Ectodermal cell (in vitro differentiated cells): Measurements from ENCODE around the gene APOL2.
"Not testable (repeated sequence)": the region's sequence is repeated elsewhere in the genome, so short reads cannot be mapped to it uniquely, and the experiment has no call there.

ENCODE experiments used
- H3K27ac ChIP-seq: 2 replicates; pipeline ENCODE4 v1.7.0; 2013; ENCODE audit warnings: mild to moderate bottlenecking, low read depth, low read length; ENCODE audit not compliant: insufficient read depth, poor library complexity, severe bottlenecking
- H3K27me3 ChIP-seq: 2 replicates; pipeline ENCODE4 v1.7.0; 2013; ENCODE audit warnings: mild to moderate bottlenecking, low read length; ENCODE audit not compliant: insufficient read depth, control insufficient read depth, poor library complexity, severe bottlenecking
- H3K36me3 ChIP-seq: one replicate; pipeline ENCODE4 v1.7.0; 2013; ENCODE audit warnings: low read length; ENCODE audit not compliant: control insufficient read depth, insufficient read depth
- H3K4me1 ChIP-seq: one replicate; pipeline ENCODE4 v1.7.0; 2013; ENCODE audit warnings: low read length; ENCODE audit not compliant: control insufficient read depth, insufficient read depth
- H3K4me3 ChIP-seq: 2 replicates; pipeline ENCODE4 v1.7.0; 2013; ENCODE audit warnings: low read depth, low read length, control low read depth; ENCODE audit not compliant: insufficient read depth
- H3K9me3 ChIP-seq: 2 replicates; pipeline ENCODE4 v1.7.0; 2013; ENCODE audit warnings: mild to moderate bottlenecking, low read length, moderate library complexity; ENCODE audit not compliant: control insufficient read depth
- WGBS, 2 experiments: methylation state at CpG; one replicate each; pipeline ENCODE4 v1.1.7; 2013; ENCODE audit warnings: missing lambda C conversion rate in 2 of 2; 5-methylcytosine and 5-hydroxymethylcytosine counted together

Gene APOL2

DNA sequence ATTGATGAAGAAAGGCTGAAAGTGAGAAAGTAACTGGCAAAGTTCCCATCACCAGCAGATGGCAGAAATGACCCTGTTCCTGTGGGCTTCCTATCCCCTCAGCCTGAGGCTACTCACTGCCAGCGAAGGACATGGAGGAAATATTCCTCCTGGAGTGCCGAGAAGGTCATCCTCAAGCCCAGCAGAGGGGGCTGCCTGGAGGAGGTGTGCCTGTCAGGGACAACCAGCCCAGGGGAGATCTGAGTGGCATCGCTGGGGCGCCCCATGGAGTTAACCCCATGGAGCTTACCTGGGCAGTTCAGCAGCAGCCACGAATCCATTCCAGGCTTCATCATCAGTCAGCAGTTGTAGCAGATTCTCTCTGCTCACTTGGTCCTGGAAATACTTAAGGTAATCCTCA is 8.3 kb downstream of the APOL2 start:
- not testable (repeated sequence) for H3K36me3 ChIP-seq, H3K9me3 ChIP-seq, H3K4me1 ChIP-seq, H3K27me3 ChIP-seq, H3K4me3 ChIP-seq, H3K27ac ChIP-seq
- WGBS, 2 experiments, result 75 to 77% methylated on average over 5 of the region's 5 CpGs

DNA sequence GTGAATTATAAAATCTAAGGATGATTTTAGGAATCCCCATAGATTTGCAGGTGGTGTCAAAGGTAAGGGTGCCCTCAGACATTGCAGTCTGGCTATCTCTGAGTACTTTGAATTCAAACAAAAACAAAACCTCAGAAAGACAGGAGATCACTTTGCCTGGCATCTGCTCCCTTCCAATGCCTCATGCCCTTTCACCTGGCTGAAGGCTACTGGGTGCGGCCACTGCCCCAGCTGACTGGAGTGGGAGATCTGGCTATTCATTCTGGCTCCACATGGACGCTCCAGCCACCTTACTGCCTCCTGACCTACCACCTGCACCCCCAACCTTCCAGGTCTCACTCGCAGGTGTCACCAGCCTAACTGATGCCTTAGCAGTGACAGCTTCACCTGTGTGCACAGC is 9.7 kb downstream of the APOL2 start:
- not testable (repeated sequence) for H3K4me3 ChIP-seq, H3K36me3 ChIP-seq, H3K9me3 ChIP-seq, H3K4me1 ChIP-seq, H3K27ac ChIP-seq, H3K27me3 ChIP-seq
- 68 to 78% methylated on average over 2 to 3 of the region's 3 CpGs for WGBS, 2 experiments

DNA sequence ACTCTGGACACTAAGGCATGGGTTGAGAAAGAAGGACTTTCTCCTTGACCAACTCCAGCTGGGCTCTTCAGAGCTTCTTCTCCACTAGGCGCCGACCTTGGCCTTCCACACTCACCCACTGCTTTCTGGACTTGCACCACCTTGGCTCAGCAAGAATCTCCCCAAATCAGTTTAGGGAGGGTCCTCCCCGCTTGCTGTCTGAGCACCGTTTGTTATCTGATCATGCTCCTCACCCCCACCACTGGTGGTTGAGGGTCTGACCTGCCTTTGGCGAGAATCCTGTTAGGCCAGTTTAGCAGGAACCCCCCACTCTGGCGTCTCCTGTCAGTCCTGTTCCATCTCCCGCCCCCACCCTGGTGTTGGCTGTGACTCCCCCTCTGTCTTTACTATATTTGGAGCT is 10.4 kb downstream of the APOL2 start:
- 93% methylated on average over 7 of the region's 7 CpGs for WGBS, 2 experiments
- Histone ChIP-seq H3K9me3 (no peaks in the 10 kb centered on the region), H3K4me3 (no peak overlapping the region), H3K27ac (no peak overlapping the region), H3K36me3 (no peaks in the 10 kb centered on the region), H3K27me3 (no peaks in the 10 kb centered on the region), H3K4me1 (no peaks in the 10 kb centered on the region)

DNA sequence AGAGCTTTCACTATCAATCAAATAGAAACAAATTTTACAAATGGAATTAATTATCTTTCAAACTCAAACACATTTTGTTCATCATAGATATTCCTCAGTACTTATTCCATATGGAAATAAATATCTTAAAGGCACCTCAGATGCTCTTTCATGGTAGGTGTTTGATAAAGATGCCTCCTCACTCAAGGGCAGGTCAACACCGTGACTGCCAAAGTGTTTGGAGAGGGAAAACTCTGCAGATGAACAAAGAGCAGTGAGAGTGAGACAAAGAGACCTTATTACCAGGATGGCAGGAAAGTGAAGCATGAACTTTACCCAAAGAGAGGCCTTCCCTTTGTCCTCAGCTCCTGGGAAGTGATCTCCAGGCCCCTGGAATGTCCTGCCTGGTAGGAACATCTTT is 11.0 kb downstream of the APOL2 start:
- 100% methylated on average over 1 of the region's 1 CpG; no CpG with 5 or more reads in 1 of the 2 experiments for WGBS, 2 experiments

DNA sequence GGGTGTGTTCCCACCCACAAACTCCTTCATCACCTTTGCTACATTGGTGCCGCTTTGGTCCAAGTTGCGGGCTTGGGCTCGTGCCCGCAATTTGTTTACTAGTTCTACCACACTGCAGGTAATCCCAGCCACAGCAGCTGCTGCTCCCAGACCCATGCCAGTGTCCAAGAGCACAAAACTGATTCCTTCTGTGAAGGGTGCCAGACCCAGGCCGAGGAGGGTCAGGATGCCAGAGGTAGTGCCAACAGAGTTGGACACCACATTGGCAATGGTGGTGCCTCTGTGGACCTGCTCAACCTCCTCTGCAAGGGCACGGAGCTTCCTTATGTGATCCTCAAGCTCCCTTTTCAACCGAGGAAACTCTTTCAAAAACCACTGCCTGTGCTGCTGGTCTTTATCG is 11.5 kb downstream of the APOL2 start:
- H3K27me3 ChIP-seq, result no peaks in the 10 kb centered on the region
- no peaks in the 10 kb centered on the region for H3K36me3 ChIP-seq
- no peak overlapping the region for H3K27ac ChIP-seq
- 87 to 88% methylated on average over 8 of the region's 8 CpGs for WGBS, 2 experiments
- no peaks in the 10 kb centered on the region for H3K9me3 ChIP-seq
- no peaks in the 10 kb centered on the region for H3K4me1 ChIP-seq
- no peak overlapping the region for H3K4me3 ChIP-seq

More for the DNA sequence above, 11.0 kb downstream of the APOL2 start:
- H3K9me3 ChIP-seq, H3K27me3 ChIP-seq, H3K4me1 ChIP-seq, H3K4me3 ChIP-seq, H3K27ac ChIP-seq, H3K36me3 ChIP-seq: not testable (repeated sequence)

DNA sequence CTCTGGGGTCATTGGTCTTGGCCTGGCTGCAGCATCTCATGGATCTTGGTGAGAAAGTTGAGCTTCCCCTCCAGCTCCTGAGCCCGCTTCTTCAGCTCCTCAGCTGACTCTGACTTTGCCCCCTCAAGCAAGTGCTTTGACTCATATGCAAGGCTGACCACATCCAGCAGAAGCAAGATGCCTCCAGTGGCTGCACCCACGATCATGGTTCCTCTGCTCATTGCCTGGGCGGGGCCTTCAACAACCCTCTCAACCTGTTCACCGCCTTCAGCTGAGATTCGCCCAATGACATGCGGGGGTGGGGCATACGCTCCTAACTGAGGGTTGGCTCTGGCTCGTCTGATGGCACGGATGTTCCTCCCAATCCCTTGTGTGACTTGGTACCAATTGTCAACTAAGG is 11.9 kb downstream of the APOL2 start:
- Histone ChIP-seq H3K27me3 (no peaks in the 10 kb centered on the region), H3K9me3 (no peaks in the 10 kb centered on the region), H3K4me1 (no peaks in the 10 kb centered on the region), H3K4me3 (no peak overlapping the region), H3K27ac (no peak overlapping the region), H3K36me3 (no peaks in the 10 kb centered on the region)
- WGBS, 2 experiments, result 92 to 95% methylated on average over 9 of the region's 9 CpGs

DNA sequence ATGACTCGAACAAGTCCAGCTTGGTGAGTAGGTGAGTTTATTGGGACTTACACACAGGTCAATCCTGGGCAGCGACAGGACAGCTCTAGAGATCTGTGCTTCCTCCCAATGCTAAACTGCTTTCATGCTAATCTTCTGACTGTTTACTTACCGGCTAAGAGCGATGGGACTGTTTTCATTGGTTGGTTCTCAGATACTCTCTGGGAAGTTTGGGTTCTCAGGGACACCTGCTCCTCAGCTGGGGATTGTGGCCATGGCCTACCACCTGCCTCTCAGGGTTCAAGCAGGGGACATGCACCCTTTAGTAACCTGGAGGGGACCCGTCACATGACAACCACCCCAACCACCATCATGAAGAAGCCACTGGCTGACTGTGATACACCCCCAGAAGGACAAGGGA is 13.1 kb downstream of the APOL2 start:
- no peaks in the 10 kb centered on the region for H3K4me1 ChIP-seq
- no peaks in the 10 kb centered on the region for H3K36me3 ChIP-seq
- 94 to 97% methylated on average over 4 to 5 of the region's 5 CpGs for WGBS, 2 experiments
- H3K4me3 ChIP-seq, result no peak overlapping the region
- no peak overlapping the region for H3K27ac ChIP-seq
- H3K27me3 ChIP-seq, result no peaks in the 10 kb centered on the region
- no peaks in the 10 kb centered on the region for H3K9me3 ChIP-seq

DNA sequence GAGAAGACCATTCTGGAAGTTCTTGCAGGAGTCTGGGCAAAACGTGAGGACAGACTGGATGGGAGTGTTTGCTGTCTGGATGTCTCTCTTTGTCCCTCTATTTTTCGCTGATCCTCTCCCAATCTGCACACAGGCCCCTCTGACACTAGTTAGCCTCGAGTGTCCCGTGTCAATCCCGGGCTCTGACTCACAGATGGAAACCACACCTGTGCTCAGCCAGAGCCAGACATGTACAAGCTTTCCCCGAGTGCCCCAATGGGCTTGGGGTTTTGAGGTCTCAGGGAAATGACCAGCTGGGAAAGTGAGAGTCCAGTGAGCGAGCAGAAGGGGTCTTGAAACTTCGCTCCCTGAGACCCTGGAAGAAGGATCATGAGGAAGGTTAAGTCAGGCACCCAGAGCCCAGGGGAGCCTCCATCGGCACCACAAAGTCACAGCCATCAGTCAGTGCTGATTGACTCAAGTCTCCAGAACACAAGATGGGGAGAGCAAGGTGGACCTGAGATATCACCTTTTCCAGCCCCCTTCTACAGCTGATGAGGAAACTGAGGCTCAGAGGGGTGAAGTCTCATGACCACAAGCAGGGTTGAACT is 13.9 kb downstream of the APOL2 start:
- Histone ChIP-seq H3K27ac (no peak overlapping the region), H3K4me3 (no peak overlapping the region), H3K36me3 (no peaks in the 10 kb centered on the region), H3K9me3 (no peaks in the 10 kb centered on the region), H3K27me3 (no peaks in the 10 kb centered on the region), H3K4me1 (no peaks in the 10 kb centered on the region)
- 89 to 92% methylated on average over 9 of the region's 9 CpGs for WGBS, 2 experiments

DNA sequence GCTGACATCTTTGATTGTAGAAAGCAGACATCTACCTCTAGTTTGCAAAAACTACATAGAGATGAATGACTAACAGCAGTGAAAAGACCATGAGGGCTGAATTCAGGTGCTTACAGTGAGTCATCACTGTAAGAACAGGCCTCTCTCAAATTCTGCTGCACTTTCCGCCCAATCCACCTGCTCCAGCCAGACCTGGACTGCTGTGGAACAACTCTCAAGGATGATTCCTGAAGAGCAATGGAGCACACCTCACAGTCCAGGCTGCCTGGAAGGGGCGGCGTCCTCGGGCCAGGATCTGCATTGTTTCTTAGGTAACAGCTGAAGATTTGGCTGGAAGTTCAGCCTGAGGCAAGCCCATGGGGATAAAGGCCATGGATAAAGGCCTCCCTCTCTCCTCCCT is 15.1 kb downstream of the APOL2 start:
- Histone ChIP-seq H3K9me3 (no peaks in the 10 kb centered on the region), H3K27ac (no peak overlapping the region), H3K4me3 (no peak overlapping the region), H3K27me3 (no peaks in the 10 kb centered on the region), H3K4me1 (no peaks in the 10 kb centered on the region), H3K36me3 (no peaks in the 10 kb centered on the region)
- 94 to 98% methylated on average over 4 of the region's 4 CpGs for WGBS, 2 experiments

DNA sequence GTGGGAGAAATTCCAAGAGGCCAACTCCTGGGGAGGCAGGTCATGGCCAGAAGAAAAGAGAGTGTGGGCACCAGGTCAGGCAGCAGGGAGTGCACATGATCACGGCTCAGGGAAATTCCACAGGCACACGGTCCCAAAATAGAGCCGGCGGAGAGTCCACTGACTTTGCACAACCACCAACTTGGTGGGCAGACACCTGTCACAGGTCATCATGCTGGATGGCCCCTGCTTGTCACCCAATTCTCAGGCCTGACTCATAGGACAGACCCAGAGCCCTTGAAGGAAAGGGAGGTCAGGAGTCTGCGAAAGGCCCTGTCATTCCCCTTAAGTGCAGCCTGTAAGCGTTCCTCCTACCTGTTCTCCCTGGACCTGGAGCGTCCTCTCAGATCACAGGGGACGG is 15.8 kb downstream of the APOL2 start:
- Histone ChIP-seq H3K9me3 (no peaks in the 10 kb centered on the region), H3K27ac (no peak overlapping the region), H3K4me3 (no peak overlapping the region), H3K36me3 (no peaks in the 10 kb centered on the region), H3K27me3 (no peaks in the 10 kb centered on the region), H3K4me1 (no peaks in the 10 kb centered on the region)
- 94% methylated on average over 8 of the region's 8 CpGs for WGBS, 2 experiments

DNA sequence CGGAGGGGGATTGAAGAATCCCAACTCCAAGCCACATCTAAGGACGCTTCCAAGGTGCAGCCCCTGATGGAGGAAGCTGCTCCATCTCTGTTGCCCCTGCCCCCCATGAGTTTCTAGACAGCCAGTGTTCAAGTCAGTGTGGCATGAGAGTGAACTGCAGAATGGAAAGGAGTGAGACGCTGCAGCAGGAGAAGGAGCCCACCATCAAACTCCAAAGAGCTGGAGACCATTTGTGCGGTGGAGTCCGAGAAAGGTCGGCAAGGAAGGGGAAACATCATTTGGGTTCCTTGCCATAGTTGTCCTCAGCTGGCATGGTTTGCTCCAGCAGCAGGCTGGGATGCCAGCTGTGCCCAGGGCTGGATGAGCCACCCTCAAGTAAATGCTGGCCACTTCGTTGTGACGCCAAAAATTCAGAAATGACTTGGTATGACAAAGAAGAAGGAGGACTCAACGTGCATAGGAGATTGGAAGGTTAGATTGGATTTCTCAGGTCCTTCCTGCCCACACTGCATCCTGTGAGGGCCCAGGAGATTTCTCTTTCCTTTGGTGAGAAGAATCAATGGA is 16.4 kb downstream of the APOL2 start:
- no peaks in the 10 kb centered on the region for H3K36me3 ChIP-seq

More for the DNA sequence above, 16.4 kb downstream of the APOL2 start:
- Histone ChIP-seq H3K4me3 (no peak overlapping the region), H3K4me1 (no peaks in the 10 kb centered on the region), H3K27me3 (no peaks in the 10 kb centered on the region), H3K9me3 (no peaks in the 10 kb centered on the region), H3K27ac (no peak overlapping the region)
- 93% methylated on average over 9 of the region's 9 CpGs for whole genome bisulfite sequencing, 2 experiments
